ENCODE results near the gene CCDC177. TPM values are rescaled to one million over a fixed set of nuclear protein-coding genes. Genes with fewer than 3 reads are reported as not detected.

CCDC177 gene
- total RNA-seq, 5 donors from 2014 or later (not counting 1 experiment from before 2014, with no cell fraction given), result not detected

GRCh38 chr14:69616408-69616773 lies 41.7 kb upstream of the CCDC177 start:
- Mint-ChIP-seq H3K4me3 (peak overlapping the region; percentile 87 to 97 (median 94)), H3K27ac (peak overlapping the region; percentile 97 to 100), H3K4me1 (peaks cover 91 to 93% (median 93%) of the 10 kb centered on the region in 3 donors), H3K36me3 (no peaks in the 10 kb centered on the region), H3K27me3 (no peaks in the 10 kb centered on the region), H3K9me3 (no peaks in the 10 kb centered on the region)
- Histone ChIP-seq H3K4me1 (ENCODE audit: control insufficient read depth in 1 of 2, extremely low read depth in 1 of 2, insufficient read depth in 2 of 2, low read length in 2 of 2) (peaks cover 67 to 70% of the 10 kb centered on the region in 2 experiments), H3K27me3 (replicated peaks in 1 of 2; ENCODE audit: control insufficient read depth in 2 of 2, extremely low read depth in 1 of 2, insufficient read depth in 2 of 2, low read length in 1 of 2) (no peaks in the 10 kb centered on the region), H3K27ac (ENCODE audit: low read length) (peak overlapping the region; percentile 86), H3K4me3 (ENCODE audit: control insufficient read depth in 1 of 2, extremely low read depth in 1 of 2, low read length in 1 of 2) (no peak overlapping the region), H3K36me3 (ENCODE audit: control insufficient read depth in 2 of 2, extremely low read depth in 1 of 2, insufficient read depth in 1 of 2, low read length in 1 of 2) (no peaks in the 10 kb centered on the region), H3K9me3 (no peaks in the 10 kb centered on the region)
- DNase-seq (no peak), ATAC-seq (replicated peaks in 1 of 4) (no peak)
- 67% methylated on average over 1 of the region's 1 CpG for WGBS (ENCODE audit: insufficient coverage)
- ChIA-PET POLR2A (interaction anchor here (0.6 to 1.1 kb wide), 3 partner anchors 11 to 157 kb away, joined by 3 read pairs; no protein-coding TSS in a partner anchor), CTCF (interaction anchor here in 1 of 2 donors (0.5 to 1.0 kb wide), 2 partner anchors 9 to 1671 kb away, joined by 3 to 4 read pairs; no protein-coding TSS in a partner anchor)

GRCh38 chr14:69615496-69616407 lies 41.1 kb upstream of the CCDC177 start:
- peak overlapping the region; percentile 86 for H3K27ac ChIP-seq (ENCODE audit: low read length)
- POLR2A ChIA-PET, result interaction anchor here (0.5 to 0.9 kb wide), 6 partner anchors 8 to 182 kb away, joined by 3 read pairs; no protein-coding TSS in a partner anchor
- H3K27me3 Mint-ChIP-seq, result no peaks in the 10 kb centered on the region
- H3K36me3 Mint-ChIP-seq, result no peaks in the 10 kb centered on the region
- H3K4me3 Mint-ChIP-seq, result peak overlapping the region; percentile 87 to 97 (median 94)
- no peaks in the 10 kb centered on the region for H3K9me3 Mint-ChIP-seq
- no peaks in the 10 kb centered on the region for H3K27me3 ChIP-seq (replicated peaks in 1 of 2; ENCODE audit: control insufficient read depth in 2 of 2, extremely low read depth in 1 of 2, insufficient read depth in 2 of 2, low read length in 1 of 2)
- DNase-seq, result peak in 30 of 35 experiments; percentile 14 to 76 (median 32)
- peaks cover 89 to 91% (median 91%) of the 10 kb centered on the region in 3 donors for H3K4me1 Mint-ChIP-seq
- peak overlapping the region; percentile 31 to 35 for H3K4me3 ChIP-seq (ENCODE audit: control insufficient read depth in 1 of 2, extremely low read depth in 1 of 2, low read length in 1 of 2)
- peak overlapping the region; percentile 97 to 100 for H3K27ac Mint-ChIP-seq
- peaks cover 63 to 67% of the 10 kb centered on the region in 2 experiments for H3K4me1 ChIP-seq (ENCODE audit: control insufficient read depth in 1 of 2, extremely low read depth in 1 of 2, insufficient read depth in 2 of 2, low read length in 2 of 2)
- H3K9me3 ChIP-seq, result no peaks in the 10 kb centered on the region
- H3K36me3 ChIP-seq (ENCODE audit: control insufficient read depth in 2 of 2, extremely low read depth in 1 of 2, insufficient read depth in 1 of 2, low read length in 1 of 2), result no peaks in the 10 kb centered on the region
- 0% methylated on average over 1 of the region's 9 CpGs for WGBS (ENCODE audit: insufficient coverage)
- CTCF ChIA-PET, result interaction anchor here in 1 of 2 donors (0.6 to 1.2 kb wide), 4 partner anchors 9 to 835 kb away, joined by 3 to 4 read pairs (median 3); no protein-coding TSS in a partner anchor
- ATAC-seq (replicated peaks in 1 of 4), result peak; percentile 34 to 42 (median 38)

GRCh38 chr14:69615121-69615495 lies 40.4 kb upstream of the CCDC177 start:
- H3K27ac ChIP-seq (ENCODE audit: low read length), result peak overlapping the region; percentile 86
- H3K4me1 ChIP-seq (ENCODE audit: control insufficient read depth in 1 of 2, extremely low read depth in 1 of 2, insufficient read depth in 2 of 2, low read length in 2 of 2), result peaks cover 66 to 71% of the 10 kb centered on the region in 2 experiments
- Mint-ChIP-seq H3K4me3 (peak overlapping the region; percentile 94 to 97 (median 97)), H3K27me3 (no peaks in the 10 kb centered on the region), H3K4me1 (peaks cover 88 to 91% (median 91%) of the 10 kb centered on the region in 3 donors), H3K9me3 (no peaks in the 10 kb centered on the region), H3K36me3 (no peaks in the 10 kb centered on the region), H3K27ac (peak overlapping the region; percentile 97 to 100)
- no peaks in the 10 kb centered on the region for H3K27me3 ChIP-seq (replicated peaks in 1 of 2; ENCODE audit: control insufficient read depth in 2 of 2, extremely low read depth in 1 of 2, insufficient read depth in 2 of 2, low read length in 1 of 2)
- peak overlapping the region; percentile 25 to 31 for H3K4me3 ChIP-seq (ENCODE audit: control insufficient read depth in 1 of 2, extremely low read depth in 1 of 2, low read length in 1 of 2)
- POLR2A ChIA-PET, result interaction anchor here (0.5 to 0.9 kb wide), 5 partner anchors 9 to 182 kb away, joined by 3 read pairs; no protein-coding TSS in a partner anchor
- H3K36me3 ChIP-seq (ENCODE audit: control insufficient read depth in 2 of 2, extremely low read depth in 1 of 2, insufficient read depth in 1 of 2, low read length in 1 of 2), result no peaks in the 10 kb centered on the region
- no peaks in the 10 kb centered on the region for H3K9me3 ChIP-seq
- DNase-seq (no peak), ATAC-seq (replicated peaks in 1 of 4) (peak in 1 of 4 experiments; percentile 2)
- 0% methylated on average over 2 of the region's 5 CpGs for WGBS (ENCODE audit: insufficient coverage)
- CTCF ChIA-PET, result interaction anchor here in 1 of 2 donors (0.6 to 1.2 kb wide), 3 partner anchors 10 to 835 kb away, joined by 3 read pairs; no protein-coding TSS in a partner anchor

- ATAC-seq (replicated peaks in 1 of 4), result no peak
- DNase-seq, result peak in 2 of 35 experiments; percentile 28 to 47
- no peaks in the 10 kb centered on the region for H3K9me3 ChIP-seq
- H3K27ac ChIP-seq (ENCODE audit: low read length), result peak overlapping the region; percentile 86
- POLR2A ChIA-PET, result interaction anchor here (0.6 to 0.9 kb wide), 3 partner anchors 9 to 160 kb away, joined by 3 read pairs; no protein-coding TSS in a partner anchor
- Mint-ChIP-seq H3K36me3 (no peaks in the 10 kb centered on the region), H3K27me3 (no peaks in the 10 kb centered on the region), H3K27ac (peak overlapping the region; percentile 97 to 100), H3K9me3 (no peaks in the 10 kb centered on the region), H3K4me1 (peaks cover 88 to 90% (median 89%) of the 10 kb centered on the region in 3 donors), H3K4me3 (peak overlapping the region; percentile 94 to 97 (median 97))
- H3K4me1 ChIP-seq (ENCODE audit: control insufficient read depth in 1 of 2, extremely low read depth in 1 of 2, insufficient read depth in 2 of 2, low read length in 2 of 2), result peaks cover 66 to 71% of the 10 kb centered on the region in 2 experiments
- CTCF ChIA-PET, result interaction anchor here in 1 of 2 donors (0.6 to 1.2 kb wide), 3 partner anchors 10 to 60 kb away, joined by 3 to 7 read pairs (median 3); no protein-coding TSS in a partner anchor
- H3K36me3 ChIP-seq (ENCODE audit: control insufficient read depth in 2 of 2, extremely low read depth in 1 of 2, insufficient read depth in 1 of 2, low read length in 1 of 2), result no peaks in the 10 kb centered on the region
- H3K27me3 ChIP-seq (replicated peaks in 1 of 2; ENCODE audit: control insufficient read depth in 2 of 2, extremely low read depth in 1 of 2, insufficient read depth in 2 of 2, low read length in 1 of 2), result no peaks in the 10 kb centered on the region
- no peak overlapping the region for H3K4me3 ChIP-seq (ENCODE audit: control insufficient read depth in 1 of 2, extremely low read depth in 1 of 2, low read length in 1 of 2)
- WGBS (ENCODE audit: insufficient coverage), result no CpG with 5 or more reads among the region's 2 CpGs
Observed at GRCh38 chr14:69614592-69614991, 39.9 kb upstream of the CCDC177 start.

GRCh38 chr14:69613312-69614073 lies 38.8 kb upstream of the CCDC177 start:
- 29% methylated on average over 2 of the region's 4 CpGs for WGBS (ENCODE audit: insufficient coverage)

More at GRCh38 chr14:69613312-69614073, 38.8 kb upstream of the CCDC177 start:
- Mint-ChIP-seq H3K27ac (peak overlapping the region; percentile 97 to 100), H3K9me3 (no peaks in the 10 kb centered on the region), H3K27me3 (no peaks in the 10 kb centered on the region), H3K4me1 (peaks cover 80 to 84% (median 82%) of the 10 kb centered on the region in 3 donors), H3K36me3 (no peaks in the 10 kb centered on the region), H3K4me3 (peak overlapping the region; percentile 94 to 97 (median 97))
- peak overlapping the region; percentile 32 to 70 for H3K4me3 ChIP-seq (ENCODE audit: control insufficient read depth in 1 of 2, extremely low read depth in 1 of 2, low read length in 1 of 2)
- H3K27me3 ChIP-seq (replicated peaks in 1 of 2; ENCODE audit: control insufficient read depth in 2 of 2, extremely low read depth in 1 of 2, insufficient read depth in 2 of 2, low read length in 1 of 2), result no peaks in the 10 kb centered on the region
- H3K27ac ChIP-seq (ENCODE audit: low read length), result peak overlapping the region; percentile 86
- ATAC-seq (replicated peaks in 1 of 4) (no peak), DNase-seq (no peak)
- H3K36me3 ChIP-seq (ENCODE audit: control insufficient read depth in 2 of 2, extremely low read depth in 1 of 2, insufficient read depth in 1 of 2, low read length in 1 of 2), result no peaks in the 10 kb centered on the region
- ChIA-PET POLR2A (interaction anchor here in 1 of 2 donors (1.2 to 2.5 kb wide), 2 partner anchors 16 to 154 kb away, joined by 3 to 15 read pairs; partner anchors contain the start of gene SRSF5), CTCF (interaction anchor here in 1 of 2 donors (0.6 to 1.1 kb wide), 3 partner anchors 10 to 39 kb away, joined by 3 to 4 read pairs (median 3); partner anchors contain the start of gene CCDC177)
- H3K4me1 ChIP-seq (ENCODE audit: control insufficient read depth in 1 of 2, extremely low read depth in 1 of 2, insufficient read depth in 2 of 2, low read length in 2 of 2), result peaks cover 65% of the 10 kb centered on the region in 2 experiments
- no peaks in the 10 kb centered on the region for H3K9me3 ChIP-seq
